Right lobe of liver (tissue), 4 donors: Measurements from ENCODE around the gene GXYLT2.

Experiments
- CTCF ChIP-seq, 4 donors: fragments of 200-600 bp in 3 of 4; fragments of 450-650 bp in 1 of 4; IDR thresholded peaks; one replicate each; pipeline versions ENCODE4 v1.5.1 to v1.8.0; 2016 to 2022; ENCODE audit warnings: antibody characterized with exemption in 4 of 4, mild to moderate bottlenecking in 2 of 4
- POLR2A ChIP-seq: fragments of 450-650 bp; IDR thresholded peaks from one replicate; pipeline ENCODE4 v1.6.1; 2017; ENCODE audit warnings: antibody characterized with exemption, mild to moderate bottlenecking
- donor health status: DM: no; HTN: no; CAD: no.
- donor health status: DM: no; HTN: no; CAD: no.
- donor health status: DM: no; HTN: yes; CAD: no.

GRCh38 chr3:72964633-72965032 is 76.8 kb downstream of the GXYLT2 start:
- TF ChIP-seq CTCF (IDR thresholded peaks at IDR 0.05) (no peak), POLR2A (no peak)
